A549 (cell line): Measurements from ENCODE around the gene C4orf51. TPM values are rescaled to one million over a fixed set of nuclear protein-coding genes. Genes with fewer than 3 reads are reported as not detected.

Experiments
- ATAC-seq, 2 experiments: fragments of 200-7000 bp in 1 of 2; fragments of >200 bp in 1 of 2; cut with Nextera tagmentation in 1 of 2; cut with Tn5 transposase in 1 of 2; 3 replicates each; pipeline versions ENCODE4 v1.8.0 to v1.9.1; 2018 to 2020; ENCODE audit warnings: mild to moderate bottlenecking in 1 of 2, moderate library complexity in 1 of 2
- CTCF ChIA-PET: fragments of 300-600 bp; sonication (Branson Sonifier 250); formaldehyde crosslinking; extraction: SDS; loops from one replicate; lab custom pipeline; 2021; ENCODE audit warnings: antibody characterized with exemption, inconsistent platforms; lab: Yijun Ruan, JAX
- POLR2A ChIA-PET: fragments of 350-600 bp; formaldehyde crosslinking; extraction: SDS; loops from one replicate; lab custom pipeline; 2021; ENCODE audit warnings: antibody characterized with exemption, inconsistent platforms; lab: Yijun Ruan, JAX
- DNase-seq, 2 experiments: peaks; one replicate each; pipeline versions ENCODE4 v3.0.0 to v3.0.0-alpha.2; 2011 to 2016; ENCODE audit warnings: low read depth in 1 of 2, low spot score in 1 of 2
- FAIRE-seq: peaks from 2 replicates; lab custom pipeline; 2011; peaks lifted over from hg19 to GRCh38; lab: Jason Lieb, UNC
- H3K27ac ChIP-seq, 2 experiments: fragments of >200 bp; sonication (Bioruptor Twin); formaldehyde crosslinking; 3 replicates each; pipeline ENCODE4 v1.5.1; 2016 to 2017
- H3K4me1 ChIP-seq: fragments of >200 bp; sonication (Bioruptor Twin); formaldehyde crosslinking; 3 replicates; pipeline ENCODE4 v1.6.1; 2016
- H3K4me2 ChIP-seq: fragments of >200 bp; sonication (Bioruptor Twin); formaldehyde crosslinking; 3 replicates; pipeline ENCODE4 v1.6.1; 2016
- H3K4me3 ChIP-seq: fragments of >200 bp; sonication (Bioruptor Twin); formaldehyde crosslinking; 3 replicates; pipeline ENCODE4 v1.5.1; 2016
- H3K9me3 ChIP-seq: fragments of >200 bp; sonication (Bioruptor Twin); formaldehyde crosslinking; 3 replicates; pipeline ENCODE4 v1.6.1; 2016
- EHF ChIP-seq: fragments of 250-450 bp; sonication (Bioruptor Pico); IDR thresholded peaks from 2 replicates; pipeline ENCODE4 v1.5.0; 2020; ENCODE audit warnings: mild to moderate bottlenecking
- EP300 ChIP-seq, 2 experiments: fragments of >200 bp; sonication (Bioruptor Twin); formaldehyde crosslinking; IDR thresholded peaks; 2 replicates in 1 of 2; 3 replicates in 1 of 2; pipeline ENCODE4 v1.6.1; 2016 to 2017
- FOSL2 ChIP-seq, 2 experiments: fragments of 450-650 bp in 1 of 2; fragments of >200 bp in 1 of 2; sonication (Bioruptor Twin) in 1 of 2; formaldehyde crosslinking; IDR thresholded peaks; 2 replicates each; pipeline versions ENCODE4 v1.5.0 to v1.6.1; 2016 to 2020; ENCODE audit warnings: mild to moderate bottlenecking in 1 of 2, moderate library complexity in 1 of 2
- HOXB5 ChIP-seq: fragments of 250-450 bp; sonication (Bioruptor Pico); IDR thresholded peaks from 2 replicates; pipeline ENCODE4 v1.5.0; 2020; ENCODE audit warnings: mild to moderate bottlenecking, moderate library complexity
- KDM1A ChIP-seq: fragments of 200-600 bp; sonication (generic); IDR thresholded peaks from 2 replicates; pipeline ENCODE4 v1.6.1; 2016; ENCODE audit warnings: low read depth, mild to moderate bottlenecking
- MAFK ChIP-seq: fragments of 450-650 bp; IDR thresholded peaks from 2 replicates; pipeline ENCODE4 v1.6.1; 2014; ENCODE audit not compliant: partially characterized antibody
- NFE2L2 ChIP-seq: fragments of 150-350 bp; conservative IDR thresholded peaks from 2 replicates; pipeline ENCODE4 v1.6.1; 2014; ENCODE audit warnings: low read length
- NPAS2 ChIP-seq: fragments of 250-450 bp; sonication (Bioruptor Pico); IDR thresholded peaks from 2 replicates; pipeline ENCODE4 v1.8.0; 2022; ENCODE audit warnings: mild to moderate bottlenecking, moderate library complexity, borderline replicate concordance
- POLR2A ChIP-seq: IDR thresholded peaks from 2 replicates; pipeline ENCODE4 v1.6.1; 2012; ENCODE audit warnings: mild to moderate bottlenecking, low read length
- RCOR1 ChIP-seq: fragments of 150-350 bp; IDR thresholded peaks from 2 replicates; pipeline ENCODE4 v1.6.1; 2014; ENCODE audit warnings: antibody characterized with exemption, low read length, low read depth
- RNF2 ChIP-seq: fragments of 200-600 bp; sonication (generic); IDR thresholded peaks from 2 replicates; pipeline ENCODE4 v1.6.1; 2016; ENCODE audit warnings: low read depth, mild to moderate bottlenecking, antibody characterized with exemption, moderate library complexity, borderline replicate concordance
- SREBF2 ChIP-seq: fragments of 450-650 bp; IDR thresholded peaks from 2 replicates; pipeline ENCODE4 v1.6.1; 2014; ENCODE audit warnings: mild to moderate bottlenecking, moderate library complexity
- TFCP2L1 ChIP-seq: fragments of 250-450 bp; sonication (Bioruptor Pico); IDR thresholded peaks from 2 replicates; pipeline ENCODE4 v1.5.0; 2021; ENCODE audit warnings: mild to moderate bottlenecking
- USF2 ChIP-seq: fragments of 450-650 bp; IDR thresholded peaks from 2 replicates; pipeline ENCODE4 v1.6.1; 2014; ENCODE audit warnings: antibody characterized with exemption
- ZFP36 ChIP-seq: fragments of 450-650 bp; IDR thresholded peaks from 2 replicates; pipeline ENCODE4 v1.6.1; 2014; ENCODE audit warnings: borderline replicate concordance; ENCODE audit not compliant: partially characterized antibody
- ZNF302 ChIP-seq: fragments of 250-450 bp; sonication (Bioruptor Pico); IDR thresholded peaks from 2 replicates; pipeline ENCODE4 v1.9.0; 2021; ENCODE audit warnings: inconsistent platforms, mild to moderate bottlenecking, moderate library complexity
- WGBS: methylation state at CpG from one replicate; pipeline ENCODE4 v1.1.6; 2017; ENCODE audit errors: missing lambda C conversion rate; 5-methylcytosine and 5-hydroxymethylcytosine counted together
- polyA plus RNA-seq, 4 experiments: library from polyadenylated mRNA; depleted of rRNA in 3 of 4; stranded (reverse); fragments of >200 nt; fragmentation: RNase III in 1 of 4; extraction: RNeasy Plus Mini Kit Qiagen cat#74134 plus additional on column Dnase treatment in 1 of 4; gene quantifications; 2 replicates in 3 of 4; 3 replicates in 1 of 4; pipeline ENCODE4 v1.2.3, GENCODE V29; 2011 to 2017
- TF ChIP-seq, protein P1 (sequence below): fragments of >200 bp; sonication (Bioruptor Twin); formaldehyde crosslinking; IDR thresholded peaks from 3 replicates; pipeline ENCODE4 v1.6.1; 2016
- TF ChIP-seq, protein P2 (sequence below): fragments of 250-450 bp; sonication (Bioruptor Pico); IDR thresholded peaks from 2 replicates; pipeline ENCODE4 v1.5.0; 2021; ENCODE audit warnings: mild to moderate bottlenecking, moderate library complexity, borderline replicate concordance
- TF ChIP-seq, protein P3 (sequence below): fragments of >200 bp; sonication (Bioruptor Twin); formaldehyde crosslinking; IDR thresholded peaks from 2 replicates; pipeline ENCODE4 v1.6.1; 2016

C4orf51 gene
- polyA plus RNA-seq, 2 of the 4 experiments (the other 2 are of a cell fraction) = not detected

DNA sequence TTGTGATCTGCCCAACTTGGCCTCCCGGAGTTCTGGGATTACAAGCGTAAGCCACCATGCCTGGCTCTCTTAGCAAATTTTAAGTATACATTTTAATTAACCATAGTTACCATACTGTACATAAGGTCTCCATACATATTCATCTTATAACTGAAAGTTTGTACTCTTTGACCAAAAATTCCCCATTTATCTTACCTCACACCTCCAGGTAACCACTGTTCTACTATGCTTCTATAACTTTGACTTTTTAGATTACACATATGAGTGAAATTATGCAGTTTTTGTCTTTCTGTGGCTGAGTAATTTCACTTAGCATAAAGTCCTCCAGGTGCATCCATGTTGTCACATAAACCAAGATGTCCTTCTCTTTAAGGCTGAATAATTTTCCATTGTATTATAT, 17.4 kb downstream of the C4orf51 start:
- 98% methylated on average over 2 of the region's 2 CpGs for WGBS
- H3K4me1 ChIP-seq = peaks cover 5% of the 10 kb centered on the region; the same call in 1 of the 3 replicates
- FAIRE-seq (no peak), ATAC-seq (no peak), DNase-seq (no peak)
- no peak overlapping the region for H3K4me3 ChIP-seq
- no peak for TF ChIP-seq RNF2
- CTCF ChIA-PET = no interaction called here
- H3K9me3 ChIP-seq = no peaks in the 10 kb centered on the region
- POLR2A ChIA-PET = no interaction called here
- H3K27ac ChIP-seq = no peak overlapping the region
- H3K4me2 ChIP-seq = no peak overlapping the region

- H3K27ac ChIP-seq = no peak overlapping the region
- H3K9me3 ChIP-seq = no peaks in the 10 kb centered on the region
- ChIA-PET CTCF (no interaction called here), POLR2A (no interaction called here)
- H3K4me2 ChIP-seq = no peak overlapping the region
- WGBS = 78% methylated on average over 2 of the region's 2 CpGs
- no peak for DNase-seq
- H3K4me3 ChIP-seq = no peak overlapping the region
- TF ChIP-seq FOSL2 (IDR thresholded peaks at IDR 0.05) (no peak), FOSL2 (CRISPR knock-in tag; IDR thresholded peaks at IDR 0.05) (no peak), POLR2A (no peak), NFE2L2 (no peak), SREBF2 (no peak), RCOR1 (no peak)
- TF ChIP-seq, protein P1, sequence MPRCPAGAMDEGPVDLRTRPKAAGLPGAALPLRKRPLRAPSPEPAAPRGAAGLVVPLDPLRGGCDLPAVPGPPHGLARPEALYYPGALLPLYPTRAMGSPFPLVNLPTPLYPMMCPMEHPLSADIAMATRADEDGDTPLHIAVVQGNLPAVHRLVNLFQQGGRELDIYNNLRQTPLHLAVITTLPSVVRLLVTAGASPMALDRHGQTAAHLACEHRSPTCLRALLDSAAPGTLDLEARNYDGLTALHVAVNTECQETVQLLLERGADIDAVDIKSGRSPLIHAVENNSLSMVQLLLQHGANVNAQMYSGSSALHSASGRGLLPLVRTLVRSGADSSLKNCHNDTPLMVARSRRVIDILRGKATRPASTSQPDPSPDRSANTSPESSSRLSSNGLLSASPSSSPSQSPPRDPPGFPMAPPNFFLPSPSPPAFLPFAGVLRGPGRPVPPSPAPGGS = no peak
- peaks cover 5% of the 10 kb centered on the region; the same call in 1 of the 3 replicates for H3K4me1 ChIP-seq
- ATAC-seq = no peak
- no peak for FAIRE-seq
These were observed 18.6 kb downstream of the C4orf51 start for GRCh38 chr4:145698507-145698906.

DNA sequence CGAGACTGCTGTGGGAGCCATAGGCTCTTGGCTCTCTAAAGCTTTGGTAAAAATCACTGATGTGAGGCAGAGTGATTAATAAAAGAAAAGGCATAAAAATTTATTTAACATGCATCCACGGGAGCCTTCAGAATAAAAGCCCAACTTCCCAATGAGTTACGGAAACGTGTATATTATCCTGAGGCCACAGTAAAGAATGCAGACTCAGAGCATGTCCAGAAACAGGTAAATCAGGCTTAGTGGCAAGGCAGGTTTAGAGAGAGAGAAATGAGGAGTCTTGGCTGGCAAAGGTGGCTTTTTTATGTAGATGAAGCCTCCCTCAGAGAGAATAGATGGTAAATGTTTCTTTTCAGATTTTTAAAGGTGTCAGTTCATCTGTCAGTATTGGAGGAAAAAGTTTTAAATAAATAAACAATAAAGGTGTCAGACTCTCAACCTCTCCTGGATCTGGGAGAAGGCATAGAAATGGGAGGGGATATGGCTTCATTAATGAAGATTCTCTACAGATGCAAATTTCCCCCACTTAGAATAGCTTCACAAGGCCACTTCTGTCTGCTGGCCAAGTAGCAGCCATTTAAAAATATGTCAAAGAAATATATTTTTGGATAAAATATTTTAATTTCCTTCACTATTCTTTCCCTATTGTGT, 24.0 kb downstream of the C4orf51 start:
- Histone ChIP-seq H3K4me1 (no peaks in the 10 kb centered on the region), H3K27ac (no peak overlapping the region), H3K4me2 (no peak overlapping the region), H3K4me3 (no peak overlapping the region), H3K9me3 (no peaks in the 10 kb centered on the region)
- DNase-seq = no peak
- ChIA-PET POLR2A (no interaction called here), CTCF (no interaction called here)
- 71% methylated on average over 4 of the region's 4 CpGs for WGBS
- TF ChIP-seq USF2 (no peak), EP300 (IDR thresholded peaks at IDR 0.05) (no peak), KDM1A (no peak), MAFK (no peak), ZFP36 (no peak), TFCP2L1 (CRISPR knock-in tag) (no peak), EHF (CRISPR knock-in tag) (no peak), ZNF302 (CRISPR knock-in tag) (no peak), NPAS2 (no peak), HOXB5 (no peak)
- TF ChIP-seq, protein P2, sequence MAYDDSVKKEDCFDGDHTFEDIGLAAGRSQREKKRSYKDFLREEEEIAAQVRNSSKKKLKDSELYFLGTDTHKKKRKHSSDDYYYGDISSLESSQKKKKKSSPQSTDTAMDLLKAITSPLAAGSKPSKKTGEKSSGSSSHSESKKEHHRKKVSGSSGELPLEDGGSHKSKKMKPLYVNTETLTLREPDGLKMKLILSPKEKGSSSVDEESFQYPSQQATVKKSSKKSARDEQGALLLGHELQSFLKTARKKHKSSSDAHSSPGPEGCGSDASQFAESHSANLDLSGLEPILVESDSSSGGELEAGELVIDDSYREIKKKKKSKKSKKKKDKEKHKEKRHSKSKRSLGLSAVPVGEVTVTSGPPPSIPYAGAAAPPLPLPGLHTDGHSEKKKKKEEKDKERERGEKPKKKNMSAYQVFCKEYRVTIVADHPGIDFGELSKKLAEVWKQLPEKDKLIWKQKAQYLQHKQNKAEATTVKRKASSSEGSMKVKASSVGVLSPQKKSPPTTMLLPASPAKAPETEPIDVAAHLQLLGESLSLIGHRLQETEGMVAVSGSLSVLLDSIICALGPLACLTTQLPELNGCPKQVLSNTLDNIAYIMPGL (CRISPR knock-in tag) = no peak
- TF ChIP-seq, protein P3, sequence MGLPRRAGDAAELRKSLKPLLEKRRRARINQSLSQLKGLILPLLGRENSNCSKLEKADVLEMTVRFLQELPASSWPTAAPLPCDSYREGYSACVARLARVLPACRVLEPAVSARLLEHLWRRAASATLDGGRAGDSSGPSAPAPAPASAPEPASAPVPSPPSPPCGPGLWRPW = no peak
- FAIRE-seq = no peak
- ATAC-seq = no peak
